Measurements from ENCODE around the gene KRT23. TPM values are rescaled to one million over a fixed set of nuclear protein-coding genes. Genes with fewer than 3 reads are reported as not detected.

KRT23 gene
- total and polyA plus RNA-seq, 12 donors: 0.01 to 0.25 (median 0.21) TPM; not detected in 8

- 84 to 86% methylated on average over 6 of the region's 6 CpGs for WGBS, 2 donors
- TF ChIP-seq, protein P1, sequence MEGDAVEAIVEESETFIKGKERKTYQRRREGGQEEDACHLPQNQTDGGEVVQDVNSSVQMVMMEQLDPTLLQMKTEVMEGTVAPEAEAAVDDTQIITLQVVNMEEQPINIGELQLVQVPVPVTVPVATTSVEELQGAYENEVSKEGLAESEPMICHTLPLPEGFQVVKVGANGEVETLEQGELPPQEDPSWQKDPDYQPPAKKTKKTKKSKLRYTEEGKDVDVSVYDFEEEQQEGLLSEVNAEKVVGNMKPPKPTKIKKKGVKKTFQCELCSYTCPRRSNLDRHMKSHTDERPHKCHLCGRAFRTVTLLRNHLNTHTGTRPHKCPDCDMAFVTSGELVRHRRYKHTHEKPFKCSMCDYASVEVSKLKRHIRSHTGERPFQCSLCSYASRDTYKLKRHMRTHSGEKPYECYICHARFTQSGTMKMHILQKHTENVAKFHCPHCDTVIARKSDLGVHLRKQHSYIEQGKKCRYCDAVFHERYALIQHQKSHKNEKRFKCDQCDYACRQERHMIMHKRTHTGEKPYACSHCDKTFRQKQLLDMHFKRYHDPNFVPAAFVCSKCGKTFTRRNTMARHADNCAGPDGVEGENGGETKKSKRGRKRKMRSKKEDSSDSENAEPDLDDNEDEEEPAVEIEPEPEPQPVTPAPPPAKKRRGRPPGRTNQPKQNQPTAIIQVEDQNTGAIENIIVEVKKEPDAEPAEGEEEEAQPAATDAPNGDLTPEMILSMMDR (IDR thresholded peaks at IDR 0.05): no peak
- Histone ChIP-seq H3K4me1 (no peaks in the 10 kb centered on the region), H3K36me3 (no peaks in the 10 kb centered on the region), H3K27me3 (peaks cover 0 to 64% (median 38%) of the 10 kb centered on the region in 7 donors), H3K27ac (no peak overlapping the region), H3K9me3 (no peaks in the 10 kb centered on the region), H3K4me3 (no peak overlapping the region)
- DNase-seq: no peak
- ATAC-seq: no peak
- intact Hi-C loops (cut with DNase I): loop anchor here in 1 of 10 donors (10.0 kb wide), 1 partner anchor 349 kb away; no protein-coding TSS in a partner anchor
Observed at GRCh38 chr17:40945414-40945813, 8.0 kb upstream of the KRT23 start.

GRCh38 chr17:40944531-40944930 is 7.1 kb upstream of the KRT23 start:
- no peaks in the 10 kb centered on the region for H3K9me3 ChIP-seq
- intact Hi-C loops (cut with DNase I): loop anchor here in 1 of 10 donors (10.0 kb wide), 1 partner anchor 350 kb away; no protein-coding TSS in a partner anchor
- ATAC-seq: no peak
- H3K36me3 ChIP-seq: no peaks in the 10 kb centered on the region
- no peak overlapping the region for H3K4me3 ChIP-seq
- peaks cover 0 to 55% (median 32%) of the 10 kb centered on the region in 7 donors for H3K27me3 ChIP-seq
- no peaks in the 10 kb centered on the region for H3K4me1 ChIP-seq
- WGBS, 2 donors: 10 to 25% methylated on average over 1 of the region's 1 CpG
- TF ChIP-seq, protein P1 (IDR thresholded peaks at IDR 0.05): no peak
- no peak overlapping the region for H3K27ac ChIP-seq
- DNase-seq: no peak

GRCh38 chr17:40942553-40942952 is 5.1 kb upstream of the KRT23 start:
- intact Hi-C loops (cut with DNase I): loop anchor here in 1 of 10 donors (10.0 kb wide), 1 partner anchor 352 kb away; no protein-coding TSS in a partner anchor
- 77 to 88% methylated on average over 3 of the region's 3 CpGs for WGBS, 2 donors
- no peak for DNase-seq
- Histone ChIP-seq H3K27ac (no peak overlapping the region), H3K4me3 (no peak overlapping the region), H3K9me3 (no peaks in the 10 kb centered on the region), H3K36me3 (no peaks in the 10 kb centered on the region), H3K4me1 (no peaks in the 10 kb centered on the region), H3K27me3 (peaks cover 0 to 46% (median 18%) of the 10 kb centered on the region in 7 donors)
- ATAC-seq: no peak
- TF ChIP-seq, protein P1 (IDR thresholded peaks at IDR 0.05): no peak

DNA sequence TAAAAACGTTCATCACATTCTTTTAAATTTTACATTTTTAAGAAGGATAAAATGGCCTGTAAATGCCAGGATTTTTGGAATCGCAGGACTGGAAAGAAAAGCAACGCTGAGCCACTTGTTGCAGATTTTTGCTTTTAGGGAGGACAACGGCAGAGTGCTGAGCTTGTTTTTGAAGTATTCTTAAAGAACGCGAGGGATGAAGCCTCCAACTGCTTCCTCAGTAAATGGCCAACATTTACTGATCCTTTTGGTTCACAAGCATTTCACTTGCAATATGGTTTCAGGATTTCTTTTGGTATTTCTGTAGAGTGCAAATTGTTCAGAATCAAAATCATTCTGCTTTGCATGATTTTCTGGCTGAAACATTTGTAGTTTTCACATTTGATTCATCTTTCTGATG is 2.8 kb upstream of the KRT23 start:
- DNase-seq: no peak

More for the DNA sequence above, 2.8 kb upstream of the KRT23 start:
- Histone ChIP-seq H3K27me3 (peaks cover 0 to 23% (median 12%) of the 10 kb centered on the region in 7 donors), H3K27ac (no peak overlapping the region), H3K36me3 (no peaks in the 10 kb centered on the region), H3K4me1 (no peaks in the 10 kb centered on the region), H3K4me3 (no peak overlapping the region), H3K9me3 (no peaks in the 10 kb centered on the region)
- TF ChIP-seq, protein P1 (IDR thresholded peaks at IDR 0.05): no peak
- intact Hi-C loops (cut with DNase I): loop anchor here in 1 of 10 donors (10.0 kb wide), 1 partner anchor 355 kb away; no protein-coding TSS in a partner anchor
- WGBS, 2 donors: 78 to 79% methylated on average over 6 of the region's 6 CpGs
- no peak for ATAC-seq

Measured in heart right ventricle (tissue), 16 donors.